HepG2 (cell line): ENCODE results near the gene LEMD3. TPM values are rescaled to one million over a fixed set of nuclear protein-coding genes. Genes with fewer than 3 reads are reported as not detected.

Source experiments
- AKAP8 ChIP-seq: sonication (generic); formaldehyde crosslinking; IDR thresholded peaks from 2 replicates; pipeline ENCODE4 v1.5.1; 2020; ENCODE audit warnings: mild to moderate bottlenecking, missing genetic modification reagents
- CHD2 ChIP-seq: IDR thresholded peaks from 2 replicates; pipeline ENCODE4 v1.6.1; 2011; ENCODE audit warnings: low read depth, low read length, improper control_type of control experiment
- GTF3A ChIP-seq: sonication (generic); formaldehyde crosslinking; conservative IDR thresholded peaks from 2 replicates; pipeline ENCODE4 v1.4.0; 2020; ENCODE audit warnings: mild to moderate bottlenecking, missing genetic modification reagents
- SMYD3 ChIP-seq: sonication (generic); formaldehyde crosslinking; IDR thresholded peaks from 2 replicates; pipeline ENCODE4 v1.8.1; 2023; ENCODE audit warnings: mild to moderate bottlenecking, missing genetic modification reagents
- ZNF282 ChIP-seq: fragments of 450-650 bp; IDR thresholded peaks from 2 replicates; pipeline ENCODE4 v1.6.1; 2018; ENCODE audit not compliant: partially characterized antibody
- ZNF33A ChIP-seq: sonication (generic); formaldehyde crosslinking; IDR thresholded peaks from 2 replicates; pipeline ENCODE4 v1.5.1; 2020; ENCODE audit warnings: missing genetic modification reagents, mild to moderate bottlenecking, moderate library complexity, borderline replicate concordance
- ZNF562 ChIP-seq: sonication (generic); formaldehyde crosslinking; IDR thresholded peaks from 2 replicates; pipeline ENCODE4 v1.8.0; 2022; ENCODE audit warnings: missing genetic modification reagents, borderline replicate concordance
- ZNF572 ChIP-seq: sonication (generic); formaldehyde crosslinking; IDR thresholded peaks from 2 replicates; pipeline ENCODE4 v1.5.1; 2020; ENCODE audit warnings: mild to moderate bottlenecking, missing genetic modification reagents
- ZNF772 ChIP-seq: sonication (generic); formaldehyde crosslinking; IDR thresholded peaks from 2 replicates; pipeline ENCODE4 v1.5.0; 2020; ENCODE audit warnings: mild to moderate bottlenecking, missing genetic modification reagents
- ZNF878 ChIP-seq: sonication (generic); formaldehyde crosslinking; IDR thresholded peaks from 2 replicates; pipeline ENCODE4 v1.8.1; 2023; ENCODE audit warnings: mild to moderate bottlenecking, missing genetic modification reagents, moderate library complexity
- polyA plus RNA-seq, 8 experiments: library from polyadenylated mRNA; depleted of rRNA in 3 of 8; stranded (reverse) in 7 of 8; unstranded in 1 of 8; fragments of >200 nt; fragmentation: Illumina TruSeq in 4 of 8; extraction: Trizol in 4 of 8; gene quantifications; 2 replicates each; pipeline versions ENCODE4 v1.2.1 to v1.2.3, GENCODE V29; 2011 to 2016; ENCODE audit warnings: low read depth in 4 of 8, missing spikeins in 1 of 8, mixed read lengths in 1 of 8; ENCODE audit not compliant: insufficient read depth in 1 of 8
- total RNA-seq, 5 experiments: library from RNA; depleted of rRNA; stranded (reverse); fragments of >200 nt; fragmentation: Illumina TruSeq; extraction: Trizol; gene quantifications; 2 replicates each; pipeline ENCODE4 v1.2.3, GENCODE V29; 2016; ENCODE audit warnings: low read depth in 1 of 5
- TF ChIP-seq, protein P1 (sequence below): fragments of 450-650 bp; IDR thresholded peaks from 2 replicates; pipeline ENCODE4 v1.6.1; 2017; ENCODE audit warnings: mild to moderate bottlenecking
- TF ChIP-seq, protein P2 (sequence below): sonication (generic); formaldehyde crosslinking; IDR thresholded peaks from 2 replicates; pipeline ENCODE4 v1.5.1; 2020; ENCODE audit warnings: missing genetic modification reagents, mild to moderate bottlenecking, borderline replicate concordance
- TF ChIP-seq, protein P3 (sequence below): sonication (generic); formaldehyde crosslinking; IDR thresholded peaks from 2 replicates; pipeline ENCODE4 v1.8.1; 2023; ENCODE audit warnings: mild to moderate bottlenecking, missing genetic modification reagents
- TF ChIP-seq, protein P4 (sequence below): sonication (generic); formaldehyde crosslinking; conservative IDR thresholded peaks from 2 replicates; pipeline ENCODE4 v1.8.0; 2022; ENCODE audit warnings: low read depth, missing genetic modification reagents
- TF ChIP-seq, protein P5 (sequence below): sonication (generic); formaldehyde crosslinking; IDR thresholded peaks from 2 replicates; pipeline ENCODE4 v1.5.0; 2020; ENCODE audit warnings: mild to moderate bottlenecking, missing genetic modification reagents, borderline replicate concordance

Gene LEMD3
- total and polyA plus RNA-seq, 2 of the 13 experiments (the other 11 are each of a cell fraction or from before 2014, with no cell fraction given), result 9.3 to 18.7 TPM

DNA sequence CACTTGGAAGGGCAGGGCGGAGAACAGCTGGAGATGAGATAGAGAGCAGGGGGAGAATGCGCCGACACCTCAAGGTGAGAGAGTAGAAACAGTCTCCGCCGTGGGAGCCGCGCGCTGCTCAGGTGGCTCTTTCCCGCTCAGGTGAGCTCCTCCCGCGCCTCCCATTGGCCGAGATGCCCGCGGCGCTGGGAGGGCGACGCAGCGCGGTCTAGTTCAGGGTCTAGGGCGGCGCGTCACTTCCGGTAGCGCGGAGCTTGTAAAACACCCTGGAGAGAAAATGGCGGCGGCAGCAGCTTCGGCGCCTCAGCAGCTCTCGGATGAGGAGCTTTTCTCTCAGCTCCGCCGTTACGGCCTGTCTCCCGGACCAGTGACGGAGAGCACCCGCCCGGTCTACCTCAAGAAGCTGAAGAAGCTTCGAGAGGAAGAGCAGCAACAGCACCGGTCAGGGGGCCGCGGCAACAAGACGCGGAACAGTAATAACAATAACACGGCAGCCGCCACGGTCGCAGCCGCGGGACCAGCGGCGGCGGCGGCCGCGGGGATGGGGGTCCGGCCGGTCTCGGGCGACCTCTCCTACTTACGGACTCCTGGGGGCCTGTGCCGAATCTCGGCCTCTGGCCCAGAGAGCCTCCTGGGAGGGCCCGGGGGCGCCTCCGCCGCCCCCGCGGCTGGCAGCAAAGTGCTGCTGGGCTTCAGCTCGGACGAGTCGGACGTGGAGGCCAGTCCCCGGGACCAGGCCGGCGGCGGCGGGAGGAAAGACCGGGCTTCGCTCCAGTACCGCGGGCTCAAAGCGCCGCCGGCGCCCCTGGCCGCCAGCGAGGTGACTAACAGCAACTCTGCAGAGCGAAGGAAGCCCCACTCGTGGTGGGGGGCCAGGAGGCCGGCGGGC lies at the start of gene LEMD3 (continued):
- TF ChIP-seq, protein P1, sequence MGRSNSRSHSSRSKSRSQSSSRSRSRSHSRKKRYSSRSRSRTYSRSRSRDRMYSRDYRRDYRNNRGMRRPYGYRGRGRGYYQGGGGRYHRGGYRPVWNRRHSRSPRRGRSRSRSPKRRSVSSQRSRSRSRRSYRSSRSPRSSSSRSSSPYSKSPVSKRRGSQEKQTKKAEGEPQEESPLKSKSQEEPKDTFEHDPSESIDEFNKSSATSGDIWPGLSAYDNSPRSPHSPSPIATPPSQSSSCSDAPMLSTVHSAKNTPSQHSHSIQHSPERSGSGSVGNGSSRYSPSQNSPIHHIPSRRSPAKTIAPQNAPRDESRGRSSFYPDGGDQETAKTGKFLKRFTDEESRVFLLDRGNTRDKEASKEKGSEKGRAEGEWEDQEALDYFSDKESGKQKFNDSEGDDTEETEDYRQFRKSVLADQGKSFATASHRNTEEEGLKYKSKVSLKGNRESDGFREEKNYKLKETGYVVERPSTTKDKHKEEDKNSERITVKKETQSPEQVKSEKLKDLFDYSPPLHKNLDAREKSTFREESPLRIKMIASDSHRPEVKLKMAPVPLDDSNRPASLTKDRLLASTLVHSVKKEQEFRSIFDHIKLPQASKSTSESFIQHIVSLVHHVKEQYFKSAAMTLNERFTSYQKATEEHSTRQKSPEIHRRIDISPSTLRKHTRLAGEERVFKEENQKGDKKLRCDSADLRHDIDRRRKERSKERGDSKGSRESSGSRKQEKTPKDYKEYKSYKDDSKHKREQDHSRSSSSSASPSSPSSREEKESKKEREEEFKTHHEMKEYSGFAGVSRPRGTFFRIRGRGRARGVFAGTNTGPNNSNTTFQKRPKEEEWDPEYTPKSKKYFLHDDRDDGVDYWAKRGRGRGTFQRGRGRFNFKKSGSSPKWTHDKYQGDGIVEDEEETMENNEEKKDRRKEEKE, result no peak
- TF ChIP-seq, protein P2, sequence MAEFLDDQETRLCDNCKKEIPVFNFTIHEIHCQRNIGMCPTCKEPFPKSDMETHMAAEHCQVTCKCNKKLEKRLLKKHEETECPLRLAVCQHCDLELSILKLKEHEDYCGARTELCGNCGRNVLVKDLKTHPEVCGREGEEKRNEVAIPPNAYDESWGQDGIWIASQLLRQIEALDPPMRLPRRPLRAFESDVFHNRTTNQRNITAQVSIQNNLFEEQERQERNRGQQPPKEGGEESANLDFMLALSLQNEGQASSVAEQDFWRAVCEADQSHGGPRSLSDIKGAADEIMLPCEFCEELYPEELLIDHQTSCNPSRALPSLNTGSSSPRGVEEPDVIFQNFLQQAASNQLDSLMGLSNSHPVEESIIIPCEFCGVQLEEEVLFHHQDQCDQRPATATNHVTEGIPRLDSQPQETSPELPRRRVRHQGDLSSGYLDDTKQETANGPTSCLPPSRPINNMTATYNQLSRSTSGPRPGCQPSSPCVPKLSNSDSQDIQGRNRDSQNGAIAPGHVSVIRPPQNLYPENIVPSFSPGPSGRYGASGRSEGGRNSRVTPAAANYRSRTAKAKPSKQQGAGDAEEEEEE (CRISPR knock-in tag), result no peak
- TF ChIP-seq, protein P3, sequence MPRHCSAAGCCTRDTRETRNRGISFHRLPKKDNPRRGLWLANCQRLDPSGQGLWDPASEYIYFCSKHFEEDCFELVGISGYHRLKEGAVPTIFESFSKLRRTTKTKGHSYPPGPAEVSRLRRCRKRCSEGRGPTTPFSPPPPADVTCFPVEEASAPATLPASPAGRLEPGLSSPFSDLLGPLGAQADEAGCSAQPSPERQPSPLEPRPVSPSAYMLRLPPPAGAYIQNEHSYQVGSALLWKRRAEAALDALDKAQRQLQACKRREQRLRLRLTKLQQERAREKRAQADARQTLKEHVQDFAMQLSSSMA (CRISPR knock-in tag), result peak; percentile 98
- TF ChIP-seq ZNF562 (CRISPR knock-in tag) (peak; percentile 98; the same call in 1 of the 2 replicates), SMYD3 (CRISPR knock-in tag) (peak; percentile 98), ZNF572 (peak; percentile 96; the same call in 1 of the 2 replicates), ZNF878 (CRISPR knock-in tag) (peak; percentile 99), ZNF33A (CRISPR knock-in tag) (no peak), CHD2 (no peak), ZNF282 (no peak), ZNF772 (peak; percentile 100), GTF3A (CRISPR knock-in tag) (no peak), AKAP8 (CRISPR knock-in tag) (peak; percentile 65; the same call in 1 of the 2 replicates)
- TF ChIP-seq, protein P4, sequence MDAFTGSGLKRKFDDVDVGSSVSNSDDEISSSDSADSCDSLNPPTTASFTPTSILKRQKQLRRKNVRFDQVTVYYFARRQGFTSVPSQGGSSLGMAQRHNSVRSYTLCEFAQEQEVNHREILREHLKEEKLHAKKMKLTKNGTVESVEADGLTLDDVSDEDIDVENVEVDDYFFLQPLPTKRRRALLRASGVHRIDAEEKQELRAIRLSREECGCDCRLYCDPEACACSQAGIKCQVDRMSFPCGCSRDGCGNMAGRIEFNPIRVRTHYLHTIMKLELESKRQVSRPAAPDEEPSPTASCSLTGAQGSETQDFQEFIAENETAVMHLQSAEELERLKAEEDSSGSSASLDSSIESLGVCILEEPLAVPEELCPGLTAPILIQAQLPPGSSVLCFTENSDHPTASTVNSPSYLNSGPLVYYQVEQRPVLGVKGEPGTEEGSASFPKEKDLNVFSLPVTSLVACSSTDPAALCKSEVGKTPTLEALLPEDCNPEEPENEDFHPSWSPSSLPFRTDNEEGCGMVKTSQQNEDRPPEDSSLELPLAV (CRISPR knock-in tag), result 0 out of 2 replicates have a peak, but pooled peaks have one; percentile 85
- TF ChIP-seq, protein P5, sequence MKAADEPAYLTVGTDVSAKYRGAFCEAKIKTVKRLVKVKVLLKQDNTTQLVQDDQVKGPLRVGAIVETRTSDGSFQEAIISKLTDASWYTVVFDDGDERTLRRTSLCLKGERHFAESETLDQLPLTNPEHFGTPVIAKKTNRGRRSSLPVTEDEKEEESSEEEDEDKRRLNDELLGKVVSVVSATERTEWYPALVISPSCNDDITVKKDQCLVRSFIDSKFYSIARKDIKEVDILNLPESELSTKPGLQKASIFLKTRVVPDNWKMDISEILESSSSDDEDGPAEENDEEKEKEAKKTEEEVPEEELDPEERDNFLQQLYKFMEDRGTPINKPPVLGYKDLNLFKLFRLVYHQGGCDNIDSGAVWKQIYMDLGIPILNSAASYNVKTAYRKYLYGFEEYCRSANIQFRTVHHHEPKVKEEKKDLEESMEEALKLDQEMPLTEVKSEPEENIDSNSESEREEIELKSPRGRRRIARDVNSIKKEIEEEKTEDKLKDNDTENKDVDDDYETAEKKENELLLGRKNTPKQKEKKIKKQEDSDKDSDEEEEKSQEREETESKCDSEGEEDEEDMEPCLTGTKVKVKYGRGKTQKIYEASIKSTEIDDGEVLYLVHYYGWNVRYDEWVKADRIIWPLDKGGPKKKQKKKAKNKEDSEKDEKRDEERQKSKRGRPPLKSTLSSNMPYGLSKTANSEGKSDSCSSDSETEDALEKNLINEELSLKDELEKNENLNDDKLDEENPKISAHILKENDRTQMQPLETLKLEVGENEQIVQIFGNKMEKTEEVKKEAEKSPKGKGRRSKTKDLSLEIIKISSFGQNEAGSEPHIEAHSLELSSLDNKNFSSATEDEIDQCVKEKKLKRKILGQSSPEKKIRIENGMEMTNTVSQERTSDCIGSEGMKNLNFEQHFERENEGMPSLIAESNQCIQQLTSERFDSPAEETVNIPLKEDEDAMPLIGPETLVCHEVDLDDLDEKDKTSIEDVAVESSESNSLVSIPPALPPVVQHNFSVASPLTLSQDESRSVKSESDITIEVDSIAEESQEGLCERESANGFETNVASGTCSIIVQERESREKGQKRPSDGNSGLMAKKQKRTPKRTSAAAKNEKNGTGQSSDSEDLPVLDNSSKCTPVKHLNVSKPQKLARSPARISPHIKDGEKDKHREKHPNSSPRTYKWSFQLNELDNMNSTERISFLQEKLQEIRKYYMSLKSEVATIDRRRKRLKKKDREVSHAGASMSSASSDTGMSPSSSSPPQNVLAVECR (CRISPR knock-in tag), result peak; percentile 70; the same call in 1 of the 2 replicates
